Activated CD4-positive, CD25-positive, alpha-beta regulatory T cell treated with anti-CD3 and anti-CD28 coated beads, Interleukin-2, amount 50 U/mL, for 72 hours (primary cell): ENCODE results near the gene CCDC182.

Source experiments
- DNase-seq: peaks from one replicate; pipeline ENCODE4 v3.0.0; 2021

CCDC182 gene

DNA sequence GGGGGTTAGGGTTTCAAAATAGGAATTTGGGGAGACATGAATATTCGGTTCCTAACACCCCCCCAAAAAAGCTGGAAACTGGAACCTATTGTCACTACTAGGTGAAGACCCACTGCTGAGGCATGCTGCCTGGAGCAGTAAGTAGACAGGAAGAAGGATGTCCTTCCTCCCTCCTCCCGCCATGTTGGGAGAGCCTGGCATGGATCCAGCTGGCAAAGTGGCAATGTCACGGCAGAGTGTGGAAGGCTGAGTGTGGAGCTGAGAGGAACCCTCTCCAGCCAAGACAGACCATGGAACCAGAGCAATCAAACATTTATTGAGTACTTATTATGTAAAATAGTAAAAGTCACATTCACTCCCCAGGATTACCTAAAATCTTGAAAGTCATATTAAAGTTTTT, 49.0 kb downstream of the CCDC182 start:
- no peak for DNase-seq
